Stimulated activated CD4-positive, alpha-beta T cell treated with anti-CD3 and anti-CD28 coated beads, Interleukin-15, amount 100 ng/mL, for 24 hours (primary cell): ENCODE data around the gene SEPTIN10.

Experiments used
- DNase-seq: peaks from one replicate; pipeline ENCODE4 v3.0.0-alpha.2; 2020

Gene SEPTIN10

GRCh38 chr2:109519513-109519912 is 94.3 kb downstream of the SEPTIN10 start:
- no peak for DNase-seq

DNA sequence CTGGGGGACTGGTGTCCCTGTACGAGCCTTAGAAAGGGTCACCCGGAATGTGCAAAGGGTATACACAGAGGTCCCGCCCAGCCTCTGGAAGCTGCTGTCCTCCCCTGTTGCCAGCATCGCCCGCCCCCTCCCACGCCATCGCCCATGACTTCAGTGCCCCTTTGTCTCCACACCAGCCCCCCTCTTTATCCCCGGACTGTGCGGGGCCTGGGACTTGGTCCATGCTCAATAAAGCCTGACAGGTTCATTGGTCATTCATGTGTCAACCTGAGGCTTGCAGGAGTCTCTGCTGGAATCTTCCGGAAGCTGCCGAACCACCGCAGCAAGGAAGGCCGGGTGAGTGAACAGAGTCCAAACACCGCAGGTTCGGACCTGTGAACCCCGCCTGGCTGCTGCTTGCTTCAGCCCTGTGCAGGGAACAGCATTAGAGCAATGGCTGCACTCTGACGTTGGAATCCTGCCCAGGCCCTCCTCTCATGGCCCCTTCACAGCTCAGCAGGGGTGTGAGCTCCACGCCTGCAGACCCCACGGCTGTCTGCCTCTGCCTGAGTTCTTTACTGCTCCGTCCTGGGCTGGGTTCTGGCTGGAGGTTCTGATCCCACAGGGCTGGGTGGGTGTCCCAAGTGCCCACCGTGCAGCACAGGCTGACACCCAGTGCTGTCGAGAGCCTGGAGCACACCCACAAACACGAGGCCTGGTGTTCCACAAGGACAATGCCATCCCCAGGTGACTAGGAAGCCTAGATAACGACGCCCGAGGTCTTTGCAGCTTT is 96.5 kb downstream of the SEPTIN10 start:
- DNase-seq = no peak

- DNase-seq = peak; percentile 32
These were observed 97.2 kb downstream of the SEPTIN10 start for GRCh38 chr2:109516445-109517117.

GRCh38 chr2:109514857-109515256 is 98.9 kb downstream of the SEPTIN10 start:
- DNase-seq = no peak

- DNase-seq = peak; percentile 30
These were observed 99.8 kb downstream of the SEPTIN10 start for GRCh38 chr2:109513749-109514588.

DNA sequence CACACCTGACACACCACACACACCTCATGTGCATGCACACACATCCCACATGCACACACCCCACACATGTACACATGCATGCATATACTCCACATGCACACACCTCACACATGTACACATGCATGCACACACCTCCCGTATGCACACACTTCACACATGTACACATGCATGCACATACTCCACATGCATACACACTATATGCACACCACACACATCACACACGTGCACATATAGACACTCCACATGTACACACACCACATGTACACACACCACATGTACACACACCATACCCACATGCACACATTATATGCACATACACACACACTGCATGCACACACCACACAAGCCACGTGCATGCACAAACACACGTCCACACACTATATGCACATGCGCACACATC is 100.5 kb downstream of the SEPTIN10 start:
- DNase-seq = no peak

DNA sequence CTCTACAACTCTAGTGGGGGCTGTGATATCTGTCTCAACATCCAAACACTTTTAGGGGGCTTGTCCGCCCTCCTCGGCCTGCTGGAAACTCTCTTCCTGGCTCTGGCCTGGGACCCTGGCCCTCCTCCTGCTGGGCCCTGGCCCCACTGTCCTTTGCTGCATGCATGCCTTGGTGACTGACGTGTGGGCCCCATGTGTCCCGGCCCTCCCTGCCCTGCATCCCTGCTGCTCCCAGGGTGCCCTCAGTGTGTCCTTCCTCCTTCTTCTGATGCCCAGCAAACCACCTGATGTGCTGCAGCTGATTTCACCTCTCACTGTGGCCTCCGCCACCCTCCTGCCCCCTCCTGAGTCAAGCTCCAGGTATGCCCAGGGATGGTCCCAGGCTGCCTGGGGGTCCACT is 101.7 kb downstream of the SEPTIN10 start:
- no peak for DNase-seq

- no peak for DNase-seq
These were observed 102.6 kb downstream of the SEPTIN10 start for GRCh38 chr2:109511168-109511567.

DNA sequence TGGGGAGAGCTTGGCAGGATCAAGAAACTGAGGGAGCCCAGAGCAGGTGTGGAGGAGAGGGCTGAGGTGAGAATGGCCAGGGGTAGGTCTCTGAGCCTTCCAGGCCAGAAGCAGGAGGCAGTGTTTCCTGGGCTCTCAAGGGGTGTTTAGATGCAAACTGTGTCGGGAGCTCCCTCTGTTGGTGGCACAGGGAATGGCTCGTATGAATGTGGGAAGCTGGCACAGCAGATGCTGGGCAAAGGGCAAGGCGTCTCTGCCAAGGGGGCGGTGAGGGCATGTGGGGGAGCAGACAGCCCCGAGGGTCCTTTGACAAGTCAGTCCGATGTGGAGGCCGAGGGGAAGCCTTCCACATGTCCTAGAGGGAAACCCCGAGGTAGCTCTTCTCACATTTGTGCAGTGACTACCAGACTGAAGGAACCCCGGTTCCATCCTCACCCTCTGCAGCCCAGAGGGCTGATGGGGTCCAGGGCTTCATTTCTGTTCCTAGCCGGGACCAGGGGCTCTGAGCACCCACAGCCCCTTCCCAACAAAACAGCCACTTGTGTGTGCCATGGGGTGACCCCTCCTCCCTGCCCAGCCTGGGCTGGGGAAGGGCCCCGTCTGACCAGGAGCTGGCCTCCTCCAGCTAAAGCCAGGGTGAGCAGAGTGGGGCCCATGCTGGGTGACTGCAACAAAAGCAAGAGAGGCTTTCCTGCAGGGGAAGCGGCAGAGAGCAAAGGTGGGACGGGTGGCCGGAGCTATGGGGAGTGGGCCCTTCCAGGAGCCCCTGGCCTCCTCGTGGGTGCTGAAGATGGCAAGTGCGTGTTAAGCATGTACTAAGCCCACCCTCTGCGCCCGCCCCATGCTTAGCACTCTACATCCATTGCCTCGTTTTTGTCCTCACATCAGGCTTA is 103.4 kb downstream of the SEPTIN10 start:
- DNase-seq = peak; percentile 82

- DNase-seq = no peak
These were observed 105.2 kb downstream of the SEPTIN10 start for GRCh38 chr2:109508556-109508955.

DNA sequence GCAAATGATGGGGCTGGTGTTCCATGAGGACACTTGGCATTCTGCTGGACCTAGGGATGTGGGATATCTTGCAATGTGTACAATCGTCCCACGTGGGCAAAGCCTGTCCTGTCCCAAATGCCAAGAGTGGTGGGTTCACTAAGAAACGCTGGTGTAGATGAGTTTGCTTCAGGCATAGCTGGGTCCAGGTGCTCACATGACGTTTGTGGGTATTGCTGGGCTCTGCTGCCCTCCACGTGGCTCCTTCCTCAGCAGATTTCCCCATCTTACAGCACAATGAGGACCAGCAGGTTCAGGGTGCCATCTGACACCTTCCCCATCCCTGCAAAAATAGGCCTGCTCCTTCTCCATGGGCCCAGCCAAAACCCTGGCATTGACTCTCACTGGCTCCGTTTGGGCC is 105.9 kb downstream of the SEPTIN10 start:
- no peak for DNase-seq

DNA sequence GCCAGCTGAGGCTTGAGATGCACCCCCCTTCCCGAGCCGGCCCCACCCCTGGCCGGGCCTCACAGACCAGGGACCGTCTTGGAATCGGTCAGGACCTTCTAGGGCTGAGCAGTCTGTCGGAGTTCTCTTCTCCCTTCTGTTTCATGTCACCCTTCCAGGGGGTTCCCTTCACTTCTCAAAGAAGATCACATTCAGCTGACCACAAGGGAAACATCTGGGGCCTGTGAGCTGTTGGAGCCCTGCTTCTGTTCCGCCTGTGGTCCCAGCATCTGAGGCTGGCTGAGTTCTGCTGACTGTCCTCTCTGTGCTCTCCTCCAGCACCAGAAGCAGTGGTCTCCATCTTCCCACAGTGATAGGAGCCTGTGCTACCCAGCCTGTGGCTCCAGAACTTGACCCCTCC is 106.5 kb downstream of the SEPTIN10 start:
- no peak for DNase-seq

DNA sequence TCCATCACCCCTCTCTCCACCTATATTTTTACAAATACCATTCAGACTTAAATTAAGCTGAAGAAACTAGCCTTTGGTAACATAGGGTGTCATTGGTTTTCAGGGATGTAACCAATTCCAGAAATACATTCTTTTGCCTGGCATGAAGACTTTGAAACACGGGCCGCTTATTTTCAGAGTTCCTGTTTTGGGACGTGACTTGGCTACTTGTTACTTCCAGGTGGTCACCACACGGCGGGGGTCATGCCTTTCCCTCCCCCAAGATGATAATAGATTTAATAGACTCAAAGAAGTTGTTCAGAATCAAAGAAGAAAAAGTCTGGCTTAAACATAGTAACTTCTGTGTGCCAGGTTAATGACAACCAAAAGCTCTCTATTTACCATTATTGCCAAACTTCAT is 110.6 kb downstream of the SEPTIN10 start:
- DNase-seq = no peak

GRCh38 chr2:109501461-109501860 is 112.3 kb downstream of the SEPTIN10 start:
- no peak for DNase-seq

DNA sequence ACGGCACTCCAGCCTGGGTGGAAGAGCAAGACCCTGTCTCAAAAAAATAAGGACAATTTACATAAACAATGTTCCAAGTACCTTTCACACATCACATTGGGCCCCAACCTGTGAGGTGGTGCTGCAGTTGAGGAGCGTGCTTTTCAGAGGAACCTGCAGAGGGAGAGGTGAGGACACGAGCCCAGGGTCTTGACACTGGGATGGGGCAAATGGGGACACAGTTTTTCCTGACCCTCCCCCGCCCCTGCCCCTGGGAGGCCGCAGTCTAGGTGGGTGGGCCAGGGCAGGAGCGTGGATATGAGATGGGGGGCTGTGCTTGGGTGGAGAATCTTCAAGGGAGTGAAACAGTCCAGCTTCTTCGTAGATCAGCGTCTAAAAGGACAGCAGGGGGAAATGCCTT is 112.9 kb downstream of the SEPTIN10 start:
- DNase-seq = no peak

DNA sequence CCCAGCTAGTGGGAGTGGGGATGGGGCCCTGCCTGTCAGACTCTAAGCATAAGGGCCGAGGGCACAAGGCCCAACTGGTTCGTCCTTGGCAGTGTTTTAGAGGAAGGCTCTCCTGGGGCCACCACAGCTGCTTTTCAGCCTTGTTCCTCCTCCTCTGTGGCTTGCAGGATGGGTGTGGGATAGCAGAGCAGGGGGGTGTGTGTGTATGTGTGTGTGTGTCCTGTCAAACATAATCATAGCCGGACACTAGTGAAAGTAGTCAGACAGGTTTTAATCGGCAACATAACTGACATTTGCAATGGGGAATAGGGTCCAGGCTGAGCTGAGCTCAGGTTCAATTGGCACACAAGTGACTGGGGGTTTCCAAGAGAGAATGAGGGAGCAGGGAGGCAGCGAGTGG is 114.2 kb downstream of the SEPTIN10 start:
- no peak for DNase-seq

DNA sequence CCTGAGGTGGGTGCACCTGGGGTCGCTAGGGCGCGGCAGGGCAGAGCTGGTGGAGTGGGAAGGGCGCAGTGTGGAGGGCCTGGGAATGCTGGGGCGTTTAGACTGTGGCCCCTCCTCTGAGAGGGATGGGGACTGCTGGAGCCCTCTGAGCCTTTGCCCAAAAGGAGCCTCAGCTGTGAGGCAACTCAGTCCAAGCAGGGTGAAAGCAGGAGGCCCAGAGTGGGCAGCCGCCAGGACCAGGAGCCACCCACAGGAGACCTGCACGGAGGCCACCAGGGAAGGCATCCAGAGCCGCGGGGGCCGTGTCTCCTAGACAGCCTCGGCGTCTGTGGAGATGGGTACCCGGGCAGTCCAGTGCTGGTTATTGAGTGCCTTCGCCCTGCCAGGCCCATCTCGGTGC is 114.9 kb downstream of the SEPTIN10 start:
- no peak for DNase-seq

DNA sequence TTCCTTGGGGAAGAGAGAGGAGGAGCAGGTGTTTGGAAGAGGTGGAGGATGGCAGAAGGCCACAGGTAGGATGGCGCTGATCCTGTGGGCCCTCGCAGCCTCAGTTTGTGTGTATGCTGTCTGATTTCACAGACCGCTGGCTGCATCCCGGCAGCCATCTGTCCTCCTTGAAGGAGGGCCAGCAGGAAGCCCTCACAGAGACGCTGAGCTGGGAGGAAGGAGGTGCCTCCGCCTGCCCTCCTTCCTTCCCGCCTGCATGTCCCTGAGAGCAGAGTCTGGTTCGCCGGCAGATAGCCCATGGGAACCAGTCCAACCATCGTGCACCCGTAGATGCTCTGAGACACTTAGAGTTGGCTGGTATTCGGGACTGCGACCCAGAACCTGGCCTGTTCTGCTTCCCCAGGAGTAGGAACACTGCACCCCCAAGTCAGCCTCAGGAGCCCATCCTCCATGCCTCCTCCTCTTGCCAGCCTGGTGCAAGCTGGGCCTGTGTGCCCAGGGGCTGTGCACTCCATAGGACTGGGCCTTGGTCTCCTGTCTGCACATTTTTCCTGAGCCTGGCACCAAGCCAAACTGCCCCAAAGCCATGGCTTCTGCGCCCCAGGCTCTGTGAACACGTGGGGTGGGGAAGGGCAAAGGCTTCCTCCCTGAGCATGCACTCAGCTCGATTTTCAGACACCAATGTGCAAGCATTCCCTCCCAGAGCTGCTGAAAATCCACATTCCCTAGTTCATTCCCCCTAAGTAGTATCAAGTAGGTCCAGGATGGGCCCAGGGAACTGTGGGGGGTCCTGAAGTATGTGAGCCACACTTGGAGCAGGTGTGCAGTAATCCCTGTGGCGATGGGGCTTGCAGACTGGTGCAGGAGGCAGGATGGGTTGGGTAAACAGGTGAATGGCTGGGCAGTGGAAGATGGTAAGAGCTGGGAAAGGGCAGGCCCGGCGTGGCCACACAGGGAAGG is 115.6 kb downstream of the SEPTIN10 start:
- no peak for DNase-seq

DNA sequence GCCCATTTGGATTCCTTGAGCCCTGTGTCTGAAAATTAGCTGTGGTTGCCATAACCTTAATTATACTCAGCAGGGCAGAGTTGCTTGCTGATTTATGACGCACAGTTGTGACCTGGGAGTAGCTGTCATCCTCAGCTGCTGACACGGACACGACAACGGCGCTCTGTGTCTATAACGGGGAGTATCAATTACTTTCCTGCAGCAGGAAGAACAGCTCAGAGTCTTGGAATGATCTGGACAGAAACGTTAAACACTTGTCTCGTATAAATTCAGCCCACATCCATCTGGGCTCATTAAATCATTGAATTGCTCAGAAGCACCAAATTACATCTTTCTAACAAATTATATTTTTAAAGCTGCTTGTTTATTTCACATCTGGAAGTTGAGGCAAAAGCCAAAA is 116.3 kb downstream of the SEPTIN10 start:
- no peak for DNase-seq

DNA sequence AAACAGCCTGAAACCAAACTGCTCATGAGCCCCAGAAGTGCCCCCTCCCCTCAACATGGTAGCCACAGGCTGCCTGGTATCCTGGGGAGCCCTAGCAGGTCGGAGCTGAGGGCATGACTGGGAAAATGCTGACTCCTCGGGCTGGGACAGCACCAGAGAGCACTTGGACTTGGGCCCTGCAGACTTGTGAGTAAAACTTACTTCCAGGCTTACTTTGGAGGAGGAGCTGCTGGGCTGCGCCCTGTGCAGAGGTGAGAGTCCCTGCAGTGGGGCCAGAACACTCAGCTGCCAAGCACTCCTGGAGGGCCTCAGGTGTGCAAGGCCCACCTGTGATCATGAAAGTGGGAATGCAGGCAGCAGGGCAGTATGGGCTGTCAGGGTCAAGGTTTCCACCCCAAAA is 119.4 kb downstream of the SEPTIN10 start:
- no peak for DNase-seq

DNA sequence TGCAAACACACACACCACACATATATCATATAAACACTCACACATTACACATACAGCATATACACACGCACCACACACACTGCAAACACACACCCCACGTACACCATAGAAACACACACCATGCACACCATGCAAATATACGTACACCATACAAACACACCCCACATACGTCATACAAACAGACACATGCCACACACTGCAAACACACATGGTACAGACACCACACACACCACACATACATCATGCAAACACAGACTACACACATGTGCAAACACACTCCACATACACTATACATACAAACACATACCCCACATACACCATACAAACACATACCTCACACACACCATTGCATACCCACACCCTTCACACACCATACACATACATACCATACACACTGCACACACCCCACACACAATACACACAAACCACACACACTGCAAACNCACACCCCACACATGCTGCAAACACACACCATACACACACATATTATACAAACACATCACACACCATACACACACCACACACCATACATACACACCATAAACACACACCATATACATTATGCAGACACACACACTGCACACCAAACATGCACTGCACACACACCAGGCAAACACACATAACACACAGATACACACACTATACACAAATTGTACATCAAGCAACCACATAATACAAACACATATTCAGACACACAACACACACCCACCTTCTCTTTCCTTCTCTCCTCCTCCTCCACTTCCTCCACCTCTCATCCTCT is 120.4 kb downstream of the SEPTIN10 start:
- DNase-seq = no peak
